ENCODE data around the gene SMCHD1. TPM values are rescaled to one million over a fixed set of nuclear protein-coding genes. Genes with fewer than 3 reads are reported as not detected.
A peak's percentile ranks its signal among the peaks of the same experiment; 100 is the strongest.

The SMCHD1 gene
- total RNA-seq, 6 experiments from 2014 or later: 19.4 to 30.4 (median 26.4) TPM

- Mint-ChIP-seq H3K4me3 (no peak overlapping the region), H3K4me1 (ENCODE audit: low read depth) (peaks cover 44% of the 10 kb centered on the region), H3K9me3 (no peaks in the 10 kb centered on the region), H3K27ac (no peak overlapping the region), H3K36me3 (ENCODE audit: low read depth) (no peaks in the 10 kb centered on the region), H3K27me3 (ENCODE audit: insufficient read depth) (peaks cover 15% of the 10 kb centered on the region; the same call in 1 of the 2 replicates)
- TF ChIP-seq, protein P1, sequence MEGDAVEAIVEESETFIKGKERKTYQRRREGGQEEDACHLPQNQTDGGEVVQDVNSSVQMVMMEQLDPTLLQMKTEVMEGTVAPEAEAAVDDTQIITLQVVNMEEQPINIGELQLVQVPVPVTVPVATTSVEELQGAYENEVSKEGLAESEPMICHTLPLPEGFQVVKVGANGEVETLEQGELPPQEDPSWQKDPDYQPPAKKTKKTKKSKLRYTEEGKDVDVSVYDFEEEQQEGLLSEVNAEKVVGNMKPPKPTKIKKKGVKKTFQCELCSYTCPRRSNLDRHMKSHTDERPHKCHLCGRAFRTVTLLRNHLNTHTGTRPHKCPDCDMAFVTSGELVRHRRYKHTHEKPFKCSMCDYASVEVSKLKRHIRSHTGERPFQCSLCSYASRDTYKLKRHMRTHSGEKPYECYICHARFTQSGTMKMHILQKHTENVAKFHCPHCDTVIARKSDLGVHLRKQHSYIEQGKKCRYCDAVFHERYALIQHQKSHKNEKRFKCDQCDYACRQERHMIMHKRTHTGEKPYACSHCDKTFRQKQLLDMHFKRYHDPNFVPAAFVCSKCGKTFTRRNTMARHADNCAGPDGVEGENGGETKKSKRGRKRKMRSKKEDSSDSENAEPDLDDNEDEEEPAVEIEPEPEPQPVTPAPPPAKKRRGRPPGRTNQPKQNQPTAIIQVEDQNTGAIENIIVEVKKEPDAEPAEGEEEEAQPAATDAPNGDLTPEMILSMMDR (IDR thresholded peaks at IDR 0.05): no peak
- no peak for DNase-seq
Observed at GRCh38 chr18:2853173-2853925, 197.8 kb downstream of the SMCHD1 start.

DNA sequence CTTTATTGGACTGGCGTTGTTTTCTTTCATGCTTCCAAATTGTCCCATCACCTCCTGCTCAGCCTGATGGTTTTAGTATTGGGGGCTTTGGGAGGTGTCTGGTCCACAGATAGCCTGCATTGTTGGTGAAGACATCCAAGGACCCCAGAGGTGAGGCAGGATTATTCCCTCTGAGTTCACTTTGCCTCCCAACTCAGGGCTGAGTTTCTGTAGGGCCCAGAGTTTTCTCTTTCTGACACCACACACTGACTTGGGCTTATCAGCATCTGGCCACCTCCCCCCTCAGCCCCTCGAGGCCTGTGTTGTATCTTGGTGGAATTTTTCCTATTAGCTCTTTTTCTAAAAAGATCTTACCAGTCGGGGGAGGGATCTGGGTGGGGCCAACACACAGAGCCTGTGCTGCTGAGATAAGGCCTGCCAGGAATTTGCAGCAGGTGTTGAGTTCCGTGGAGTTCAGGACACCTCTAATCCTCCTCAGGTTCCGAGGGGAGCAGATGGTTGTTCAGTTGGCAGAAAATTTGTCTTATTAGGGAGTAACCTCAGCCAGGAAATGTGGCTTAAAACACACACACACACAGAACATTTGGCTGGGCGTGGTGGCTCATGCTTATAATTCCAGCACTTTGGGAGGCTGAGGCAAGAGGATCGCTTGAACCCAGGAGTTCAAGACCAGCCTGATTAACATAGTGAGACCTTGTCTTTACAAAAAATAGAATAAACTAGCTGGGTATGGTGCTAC, 198.6 kb downstream of the SMCHD1 start:
- Mint-ChIP-seq H3K4me1 (ENCODE audit: low read depth) (peaks cover 40% of the 10 kb centered on the region), H3K27ac (no peak overlapping the region), H3K9me3 (no peaks in the 10 kb centered on the region), H3K27me3 (ENCODE audit: insufficient read depth) (peaks cover 9% of the 10 kb centered on the region; the same call in 1 of the 2 replicates), H3K36me3 (ENCODE audit: low read depth) (no peaks in the 10 kb centered on the region), H3K4me3 (0 out of 2 replicates have a peak overlapping the region, but pooled peaks have one; percentile 1)
- DNase-seq: no peak
- TF ChIP-seq, protein P1 (IDR thresholded peaks at IDR 0.05): no peak

Other genes starting within 250 kb of the SMCHD1 start
- 1 to 10 TPM; 6.3 to 9.4 (median 9.0) TPM for gene METTL4, start 84.2 kb upstream of the SMCHD1 start, total RNA-seq (2021; fragmentation: NEBNext Ultra II Directional; extraction: Animal tissue kit (Norgen Biotek cat#: 25700))
- 10 to 100 TPM; 12.7 to 30.2 (median 25.4) TPM for gene NDC80, start 84.2 kb upstream of the SMCHD1 start, total RNA-seq (2021; fragmentation: NEBNext Ultra II Directional; extraction: Animal tissue kit (Norgen Biotek cat#: 25700))
- gene EMILIN2, start 191.3 kb downstream of the SMCHD1 start, total RNA-seq (2021; fragmentation: NEBNext Ultra II Directional; extraction: Animal tissue kit (Norgen Biotek cat#: 25700)): 10 to 100 TPM in 1 of 6 experiments, 1 to 10 TPM in 5; 5.9 to 10.6 (median 8.2) TPM

All from HFFc6 (cell line).